Panc1 (cell line): ENCODE data around the gene ADIPOR1. TPM values are rescaled to one million over a fixed set of nuclear protein-coding genes. Genes with fewer than 3 reads are reported as not detected.

ENCODE experiments used
- ATAC-seq: fragments of 200-7000 bp; cut with Tn5 transposase; 2 replicates; pipeline ENCODE4 v1.9.1; 2020; ENCODE audit warnings: mild to moderate bottlenecking, moderate library complexity
- Bru-seq: library from RNA; stranded (reverse); fragments of 400-500 nt; gene quantifications from one replicate; lab custom pipeline; 2021; lab: Mats Ljungman, UMichigan
- BruChase-seq, 2 experiments: library from RNA; stranded (reverse); fragments of 400-500 nt; gene quantifications; one replicate each; lab custom pipeline; 2021; lab: Mats Ljungman, UMichigan
- BruUV-seq: library from RNA; stranded (reverse); fragments of 400-500 nt; replicated peaks from 2 replicates; lab custom pipeline; 2021; lab: Mats Ljungman, UMichigan
- CTCF ChIA-PET: fragments of 300-600 bp; sonication (Branson Sonifier 250); formaldehyde crosslinking; loops from one replicate; lab custom pipeline; 2022; ENCODE audit warnings: antibody characterized with exemption; lab: Charles Lee
- POLR2A ChIA-PET: fragments of 300-600 bp; sonication (Branson Sonifier 250); formaldehyde crosslinking; loops from one replicate; lab custom pipeline; 2022; ENCODE audit warnings: antibody characterized with exemption; lab: Charles Lee
- DNase-seq: peaks from one replicate; pipeline ENCODE4 v3.0.0-alpha.2; 2010; ENCODE audit warnings: low read depth, low spot score
- H3K27ac ChIP-seq: 2 replicates; pipeline ENCODE4 v1.5.1; 2011; ENCODE audit warnings: mild to moderate bottlenecking, low read length, inconsistent platforms
- H3K27me3 ChIP-seq: fragments of 200-500 bp; sonication (Bioruptor generic); 2 replicates; pipeline ENCODE4 v1.6.0; 2014; ENCODE audit warnings: low read length, inconsistent platforms; ENCODE audit not compliant: control insufficient read depth, insufficient read depth
- H3K36me3 ChIP-seq: fragments of 200-500 bp; sonication (Bioruptor generic); 2 replicates; pipeline ENCODE4 v1.5.1; 2014; ENCODE audit warnings: inconsistent platforms, mild to moderate bottlenecking, low read length, moderate library complexity; ENCODE audit not compliant: control insufficient read depth, insufficient read depth
- H3K4me1 ChIP-seq: 2 replicates; pipeline ENCODE4 v1.5.1; 2011; ENCODE audit warnings: inconsistent platforms, mild to moderate bottlenecking, low read length, moderate library complexity; ENCODE audit not compliant: control insufficient read depth, insufficient read depth
- H3K4me3 ChIP-seq, 2 experiments: 2 replicates each; pipeline ENCODE4 v1.5.1; 2011 to 2012; ENCODE audit warnings: low read depth in 2 of 2, low read length in 2 of 2, mild to moderate bottlenecking in 2 of 2, inconsistent platforms in 1 of 2, moderate library complexity in 1 of 2
- H3K9me3 ChIP-seq: fragments of 200-500 bp; sonication (Bioruptor generic); 2 replicates; pipeline ENCODE4 v1.5.1; 2014; ENCODE audit warnings: low read depth, mild to moderate bottlenecking, inconsistent platforms, low read length, moderate library complexity; ENCODE audit not compliant: control insufficient read depth, insufficient read depth
- POLR2AphosphoS5 ChIP-seq: IDR thresholded peaks from 2 replicates; pipeline ENCODE4 v1.6.1; 2012; ENCODE audit warnings: mild to moderate bottlenecking, low read depth, low read length, moderate library complexity
- SIN3A ChIP-seq: IDR thresholded peaks from 2 replicates; pipeline ENCODE4 v1.6.1; 2012; ENCODE audit warnings: low read depth, mild to moderate bottlenecking, low read length, moderate library complexity, borderline replicate concordance; ENCODE audit not compliant: insufficient read depth
- TCF7L2 ChIP-seq: IDR thresholded peaks from 2 replicates; pipeline ENCODE4 v1.6.1; 2011; ENCODE audit warnings: mild to moderate bottlenecking, low read depth, low read length, inconsistent platforms
- in situ Hi-C: cut with HindIII; loops from 2 replicates; pipeline ENCODE4 v1.10.0; 2016; ENCODE audit warnings: low sequenced_read_pairs, low pct_unique_long_range_greater_than_20kb
- intact Hi-C: fragments of 100-400 bp; cut with micrococcal nuclease; formaldehyde crosslinking; loops from one replicate; pipeline ENCODE4 v1.10.0; 2022; ENCODE audit not compliant: unreplicated experiment
- long read RNA-seq: library from polyadenylated mRNA; unstranded; transcript quantifications from one replicate; pipeline ENCODE4 v2.0.0, GENCODE V29; 2021; ENCODE audit not compliant: unreplicated experiment
- polyA plus RNA-seq: library from polyadenylated mRNA; unstranded; fragments of >200 nt; gene quantifications from one replicate; pipeline ENCODE4 v1.2.1, GENCODE V29; 2012; ENCODE audit warnings: missing spikeins; ENCODE audit not compliant: insufficient read length
- total RNA-seq: library from RNA; stranded (reverse); gene quantifications from one replicate; pipeline ENCODE4 v1.2.1, GENCODE V29; 2021; ENCODE audit not compliant: unreplicated experiment
- TF ChIP-seq, protein P1 (sequence below): fragments of 450-650 bp; IDR thresholded peaks from 2 replicates; pipeline ENCODE4 v1.5.1; 2017; ENCODE audit warnings: mild to moderate bottlenecking
- TF ChIP-seq, protein P2 (sequence below), 2 experiments: IDR thresholded peaks; 2 replicates each; pipeline ENCODE4 v1.6.1; 2011 to 2012; ENCODE audit warnings: low read depth in 2 of 2, control low read depth in 1 of 2, low read length in 1 of 2, mild to moderate bottlenecking in 1 of 2, moderate library complexity in 1 of 2; ENCODE audit not compliant: insufficient read depth in 1 of 2

ADIPOR1 gene, protein sequence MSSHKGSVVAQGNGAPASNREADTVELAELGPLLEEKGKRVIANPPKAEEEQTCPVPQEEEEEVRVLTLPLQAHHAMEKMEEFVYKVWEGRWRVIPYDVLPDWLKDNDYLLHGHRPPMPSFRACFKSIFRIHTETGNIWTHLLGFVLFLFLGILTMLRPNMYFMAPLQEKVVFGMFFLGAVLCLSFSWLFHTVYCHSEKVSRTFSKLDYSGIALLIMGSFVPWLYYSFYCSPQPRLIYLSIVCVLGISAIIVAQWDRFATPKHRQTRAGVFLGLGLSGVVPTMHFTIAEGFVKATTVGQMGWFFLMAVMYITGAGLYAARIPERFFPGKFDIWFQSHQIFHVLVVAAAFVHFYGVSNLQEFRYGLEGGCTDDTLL
- total RNA-seq (78.2 TPM), Bru-seq, nascent RNA (percentile 82 among the genes with signal in this experiment), BruChase-seq, experiment 1, labeled RNA remaining after a 2-hour chase (percentile 78 among the genes with signal in this experiment), BruChase-seq, experiment 2, labeled RNA remaining after a 6-hour chase (percentile 91 among the genes with signal in this experiment)
- polyA plus RNA-seq = 87.8 TPM
- long read RNA-seq, transcript ADIPOR1-201 (8 exons, 2,177 nt) = major isoform, 219 of 264 reads
- long read RNA-seq, transcript ADIPOR1-205 (3 exons, 2,109 nt) = minor isoform, 8 of 264 reads
- long read RNA-seq, partial matches to known transcripts = 17 of 264 reads
- long read RNA-seq, other reads (novel, unspliced or antisense) = 20 of 264 reads

DNA sequence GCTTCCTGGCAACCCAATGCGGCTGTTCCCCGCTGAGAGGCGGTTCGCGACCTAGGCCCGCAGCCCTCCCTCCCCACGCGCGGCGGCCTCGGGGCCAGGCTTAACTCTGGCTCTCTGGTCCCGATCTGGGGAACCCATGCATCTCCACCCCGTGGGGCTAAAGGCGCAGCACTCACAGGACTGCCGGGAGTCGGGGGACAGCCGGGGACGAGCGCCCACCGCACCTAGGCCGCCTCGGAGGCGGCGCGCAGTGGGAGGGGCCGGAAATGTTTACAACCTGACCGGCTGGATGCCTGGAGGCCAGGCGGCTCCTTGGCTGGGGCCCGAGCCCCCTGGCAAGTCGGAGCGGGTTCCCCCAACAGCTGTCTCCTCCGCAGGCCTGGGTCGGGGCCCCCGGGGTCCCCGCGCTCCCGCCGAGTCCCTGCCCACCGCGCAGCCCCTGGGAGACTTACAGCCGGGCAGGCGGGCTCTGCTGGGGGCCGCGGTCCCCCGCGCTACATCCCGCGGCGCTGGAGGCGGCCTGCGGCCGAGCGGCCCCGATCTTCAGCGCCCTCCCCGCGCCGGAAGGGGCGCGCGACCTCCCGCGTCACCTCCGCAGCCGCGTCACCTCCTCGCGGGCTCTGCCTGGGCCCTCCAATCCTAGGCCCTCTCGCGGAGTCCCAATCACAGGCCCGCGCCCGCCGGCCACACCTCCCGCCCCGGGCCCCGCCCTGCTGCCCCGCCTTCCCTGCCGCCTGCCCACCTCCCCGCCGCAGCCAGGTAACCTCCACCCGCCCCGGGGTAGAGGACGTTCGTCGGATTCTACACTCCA is at the start of gene ADIPOR1:
Gene ADIPOR1 (minus strand): TSS at position 580 of the 811 bp plus-strand sequence. CDS start 7,242 bp downstream, outside the sequence.
- Histone ChIP-seq H3K36me3 (no peaks in the 10 kb centered on the region; the same call in none of the 2 replicates), H3K4me1 (peaks cover 20% of the 10 kb centered on the region), H3K4me3 (peak within 1 kb of the TSS; percentile 67 to 86), H3K27ac (peak within 1 kb of the TSS; percentile 82), H3K27me3 (no peaks in the 10 kb centered on the region), H3K9me3 (no peaks in the 10 kb centered on the region)
- ATAC-seq (peak; percentile 100), DNase-seq (no peak)
- BruUV-seq = no TSS peak
- ChIA-PET POLR2A (no interaction called here), CTCF (no interaction called here)
- TF ChIP-seq, protein P1, sequence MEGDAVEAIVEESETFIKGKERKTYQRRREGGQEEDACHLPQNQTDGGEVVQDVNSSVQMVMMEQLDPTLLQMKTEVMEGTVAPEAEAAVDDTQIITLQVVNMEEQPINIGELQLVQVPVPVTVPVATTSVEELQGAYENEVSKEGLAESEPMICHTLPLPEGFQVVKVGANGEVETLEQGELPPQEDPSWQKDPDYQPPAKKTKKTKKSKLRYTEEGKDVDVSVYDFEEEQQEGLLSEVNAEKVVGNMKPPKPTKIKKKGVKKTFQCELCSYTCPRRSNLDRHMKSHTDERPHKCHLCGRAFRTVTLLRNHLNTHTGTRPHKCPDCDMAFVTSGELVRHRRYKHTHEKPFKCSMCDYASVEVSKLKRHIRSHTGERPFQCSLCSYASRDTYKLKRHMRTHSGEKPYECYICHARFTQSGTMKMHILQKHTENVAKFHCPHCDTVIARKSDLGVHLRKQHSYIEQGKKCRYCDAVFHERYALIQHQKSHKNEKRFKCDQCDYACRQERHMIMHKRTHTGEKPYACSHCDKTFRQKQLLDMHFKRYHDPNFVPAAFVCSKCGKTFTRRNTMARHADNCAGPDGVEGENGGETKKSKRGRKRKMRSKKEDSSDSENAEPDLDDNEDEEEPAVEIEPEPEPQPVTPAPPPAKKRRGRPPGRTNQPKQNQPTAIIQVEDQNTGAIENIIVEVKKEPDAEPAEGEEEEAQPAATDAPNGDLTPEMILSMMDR = no peak
- TF ChIP-seq, protein P2, sequence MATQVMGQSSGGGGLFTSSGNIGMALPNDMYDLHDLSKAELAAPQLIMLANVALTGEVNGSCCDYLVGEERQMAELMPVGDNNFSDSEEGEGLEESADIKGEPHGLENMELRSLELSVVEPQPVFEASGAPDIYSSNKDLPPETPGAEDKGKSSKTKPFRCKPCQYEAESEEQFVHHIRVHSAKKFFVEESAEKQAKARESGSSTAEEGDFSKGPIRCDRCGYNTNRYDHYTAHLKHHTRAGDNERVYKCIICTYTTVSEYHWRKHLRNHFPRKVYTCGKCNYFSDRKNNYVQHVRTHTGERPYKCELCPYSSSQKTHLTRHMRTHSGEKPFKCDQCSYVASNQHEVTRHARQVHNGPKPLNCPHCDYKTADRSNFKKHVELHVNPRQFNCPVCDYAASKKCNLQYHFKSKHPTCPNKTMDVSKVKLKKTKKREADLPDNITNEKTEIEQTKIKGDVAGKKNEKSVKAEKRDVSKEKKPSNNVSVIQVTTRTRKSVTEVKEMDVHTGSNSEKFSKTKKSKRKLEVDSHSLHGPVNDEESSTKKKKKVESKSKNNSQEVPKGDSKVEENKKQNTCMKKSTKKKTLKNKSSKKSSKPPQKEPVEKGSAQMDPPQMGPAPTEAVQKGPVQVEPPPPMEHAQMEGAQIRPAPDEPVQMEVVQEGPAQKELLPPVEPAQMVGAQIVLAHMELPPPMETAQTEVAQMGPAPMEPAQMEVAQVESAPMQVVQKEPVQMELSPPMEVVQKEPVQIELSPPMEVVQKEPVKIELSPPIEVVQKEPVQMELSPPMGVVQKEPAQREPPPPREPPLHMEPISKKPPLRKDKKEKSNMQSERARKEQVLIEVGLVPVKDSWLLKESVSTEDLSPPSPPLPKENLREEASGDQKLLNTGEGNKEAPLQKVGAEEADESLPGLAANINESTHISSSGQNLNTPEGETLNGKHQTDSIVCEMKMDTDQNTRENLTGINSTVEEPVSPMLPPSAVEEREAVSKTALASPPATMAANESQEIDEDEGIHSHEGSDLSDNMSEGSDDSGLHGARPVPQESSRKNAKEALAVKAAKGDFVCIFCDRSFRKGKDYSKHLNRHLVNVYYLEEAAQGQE (IDR thresholded peaks at IDR 0.05; ENCODE audit: insufficient read depth in 1 of 2, low read depth in 2 of 2, low read length in 1 of 2) = no peak
- peak; percentile 72; the same call in 1 of the 2 replicates for TF ChIP-seq POLR2AphosphoS5
- TF ChIP-seq TCF7L2 = no peak
- TF ChIP-seq SIN3A = peak; percentile 86; the same call in 1 of the 2 replicates
- intact Hi-C loops (no loop called here), in situ Hi-C loops (no loop called here)
